Fibroblast of lung (primary cell): ENCODE data around the gene SAPCD1.

Experiments
- CTCF ChIP-seq, 2 donors: IDR thresholded peaks in 1 of 2; conservative IDR thresholded peaks in 1 of 2; 1 replicate in 1 of 2; 2 replicates in 1 of 2; pipeline ENCODE4 v1.5.1; 2011 to 2012; ENCODE audit warnings: low read length in 2 of 2, control low read depth in 1 of 2, inconsistent platforms in 1 of 2, low read depth in 1 of 2, mild to moderate bottlenecking in 1 of 2
- EZH2 ChIP-seq: IDR thresholded peaks from 2 replicates; pipeline ENCODE4 v1.5.1; 2012; ENCODE audit warnings: low read length, control low read depth, mild to moderate bottlenecking; ENCODE audit errors: missing control alignments

- TF ChIP-seq EZH2 (no peak), CTCF (conservative IDR thresholded peaks at IDR 0.05 in 1 of 2, IDR thresholded peaks at IDR 0.05 in 1 of 2; ENCODE audit: low read depth in 1 of 2, low read length in 2 of 2) (no peak)
Observed at GRCh38 chr6:31760790-31761189, 1.7 kb upstream of the SAPCD1 start.
